Activated B cell treated with CpG ODN at 0.5 μM for 24 hours (primary cell): Measurements from ENCODE around the gene DUSP7. TPM values are rescaled to one million over a fixed set of nuclear protein-coding genes. Genes with fewer than 3 reads are reported as not detected.

Experiments used
- ATAC-seq: fragments of 200-7000 bp; cut with Tn5 transposase; one replicate; pipeline ENCODE4 v1.10.0; 2021; ENCODE audit warnings: low read depth, mild to moderate bottlenecking, moderate library complexity
- CTCF ChIA-PET: fragments of 350-600 bp; sonication (Branson Sonifier 250); formaldehyde crosslinking; loops from one replicate; lab custom pipeline; 2021; ENCODE audit warnings: antibody characterized with exemption; lab: Charles Lee
- POLR2A ChIA-PET: fragments of 350-600 bp; sonication (Branson Sonifier 250); formaldehyde crosslinking; loops from one replicate; lab custom pipeline; 2021; ENCODE audit warnings: antibody characterized with exemption; lab: Charles Lee
- DNase-seq: peaks from one replicate; pipeline ENCODE4 v3.0.0; 2022
- H3K27ac Mint-ChIP-seq: one replicate; pipeline ENCODE4 v1.8.0; 2020; ENCODE audit warnings: mixed read lengths
- H3K27me3 Mint-ChIP-seq: one replicate; pipeline ENCODE4 v1.8.0; 2021; ENCODE audit warnings: mixed read lengths
- H3K36me3 Mint-ChIP-seq: one replicate; pipeline ENCODE4 v1.8.0; 2021; ENCODE audit warnings: low read depth, mixed read lengths
- H3K4me1 Mint-ChIP-seq: one replicate; pipeline ENCODE4 v1.8.0; 2021; ENCODE audit warnings: mixed read lengths
- H3K4me3 Mint-ChIP-seq: one replicate; pipeline ENCODE4 v1.8.0; 2020; ENCODE audit warnings: mild to moderate bottlenecking, mixed read lengths
- H3K9me3 Mint-ChIP-seq: one replicate; pipeline ENCODE4 v1.8.0; 2020; ENCODE audit warnings: mixed read lengths
- intact Hi-C: fragments of 100-400 bp; cut with micrococcal nuclease; formaldehyde crosslinking; loops from one replicate; pipeline ENCODE4 v1.15.1; 2024
- total RNA-seq: library from RNA; stranded (reverse); gene quantifications from 2 replicates; pipeline ENCODE4 v1.2.3, GENCODE V29; 2022
- TF ChIP-seq, protein P1 (sequence below): fragments of 200-600 bp; IDR thresholded peaks from one replicate; pipeline ENCODE4 v1.8.0; 2022; ENCODE audit warnings: antibody characterized with exemption, mild to moderate bottlenecking

The DUSP7 gene
- total RNA-seq, 1 donor from 2014 or later, result 4.3 TPM

DNA sequence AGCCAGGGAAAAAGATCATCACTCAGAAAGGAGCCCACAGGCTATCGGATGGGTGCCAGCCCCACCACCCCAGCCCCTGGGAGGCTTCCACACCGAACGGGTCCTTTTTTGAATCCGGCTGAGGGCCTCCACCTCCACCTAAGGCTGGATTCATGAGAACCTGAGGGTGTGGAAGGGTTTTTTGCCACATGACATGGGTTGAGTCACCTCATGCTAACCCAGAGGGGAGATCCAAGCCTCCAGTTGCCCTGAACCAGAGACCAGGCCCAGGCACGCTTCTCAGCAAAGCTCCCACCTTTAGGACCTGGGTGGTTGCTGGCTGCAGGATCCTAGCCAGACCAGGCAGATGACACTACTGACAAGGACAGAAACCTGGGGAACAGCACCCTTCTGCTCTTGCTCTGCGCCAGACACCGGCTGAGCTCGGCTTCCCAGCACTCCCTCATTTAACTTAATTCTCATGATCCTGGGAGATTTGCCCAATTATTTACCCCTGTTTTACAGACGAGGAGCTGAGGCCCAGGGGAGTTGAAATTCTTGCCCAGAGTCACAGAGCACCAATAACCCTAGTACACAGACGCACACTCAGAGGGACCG lies 25.6 kb downstream of the DUSP7 start:
- H3K27ac Mint-ChIP-seq, result no peak overlapping the region
- ChIA-PET CTCF (no interaction called here), POLR2A (interaction anchor here (1.0 kb wide), 1 partner anchor 55 kb away, joined by 4 read pairs; no protein-coding TSS in a partner anchor)
- TF ChIP-seq, protein P1, sequence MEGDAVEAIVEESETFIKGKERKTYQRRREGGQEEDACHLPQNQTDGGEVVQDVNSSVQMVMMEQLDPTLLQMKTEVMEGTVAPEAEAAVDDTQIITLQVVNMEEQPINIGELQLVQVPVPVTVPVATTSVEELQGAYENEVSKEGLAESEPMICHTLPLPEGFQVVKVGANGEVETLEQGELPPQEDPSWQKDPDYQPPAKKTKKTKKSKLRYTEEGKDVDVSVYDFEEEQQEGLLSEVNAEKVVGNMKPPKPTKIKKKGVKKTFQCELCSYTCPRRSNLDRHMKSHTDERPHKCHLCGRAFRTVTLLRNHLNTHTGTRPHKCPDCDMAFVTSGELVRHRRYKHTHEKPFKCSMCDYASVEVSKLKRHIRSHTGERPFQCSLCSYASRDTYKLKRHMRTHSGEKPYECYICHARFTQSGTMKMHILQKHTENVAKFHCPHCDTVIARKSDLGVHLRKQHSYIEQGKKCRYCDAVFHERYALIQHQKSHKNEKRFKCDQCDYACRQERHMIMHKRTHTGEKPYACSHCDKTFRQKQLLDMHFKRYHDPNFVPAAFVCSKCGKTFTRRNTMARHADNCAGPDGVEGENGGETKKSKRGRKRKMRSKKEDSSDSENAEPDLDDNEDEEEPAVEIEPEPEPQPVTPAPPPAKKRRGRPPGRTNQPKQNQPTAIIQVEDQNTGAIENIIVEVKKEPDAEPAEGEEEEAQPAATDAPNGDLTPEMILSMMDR, result no peak
- no peaks in the 10 kb centered on the region for H3K9me3 Mint-ChIP-seq
- DNase-seq (no peak), ATAC-seq (no peak)
- H3K27me3 Mint-ChIP-seq, result no peaks in the 10 kb centered on the region
- intact Hi-C loops, result no loop called here
- no peaks in the 10 kb centered on the region for H3K4me1 Mint-ChIP-seq
- no peaks in the 10 kb centered on the region for H3K36me3 Mint-ChIP-seq
- no peak overlapping the region for H3K4me3 Mint-ChIP-seq

DNA sequence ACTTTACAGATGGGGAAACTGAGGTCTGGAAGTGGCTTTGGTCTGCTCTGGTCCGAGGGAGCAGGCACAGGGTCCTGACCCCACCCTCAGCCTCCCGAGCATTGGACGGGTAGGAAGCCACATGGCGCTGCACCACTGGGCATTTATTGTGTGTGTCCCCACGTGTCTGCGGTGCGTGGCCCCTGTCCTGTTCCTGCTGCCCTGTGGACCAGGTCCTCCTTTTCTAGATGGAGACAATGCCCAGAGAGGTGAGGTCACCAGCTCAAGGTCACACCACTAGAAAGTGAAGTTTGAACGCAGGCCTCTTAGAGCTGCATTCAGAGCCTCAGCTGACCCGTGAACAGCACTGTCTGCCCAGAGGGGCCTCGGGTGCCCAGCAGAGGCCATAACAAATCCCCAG lies 26.8 kb downstream of the DUSP7 start:
- Mint-ChIP-seq H3K36me3 (no peaks in the 10 kb centered on the region), H3K4me1 (peaks cover 4% of the 10 kb centered on the region), H3K4me3 (no peak overlapping the region), H3K27me3 (no peaks in the 10 kb centered on the region), H3K9me3 (no peaks in the 10 kb centered on the region), H3K27ac (no peak overlapping the region)
- ATAC-seq, result no peak
- ChIA-PET CTCF (no interaction called here), POLR2A (no interaction called here)
- TF ChIP-seq, protein P1, result no peak
- intact Hi-C loops, result no loop called here
- no peak for DNase-seq

DNA sequence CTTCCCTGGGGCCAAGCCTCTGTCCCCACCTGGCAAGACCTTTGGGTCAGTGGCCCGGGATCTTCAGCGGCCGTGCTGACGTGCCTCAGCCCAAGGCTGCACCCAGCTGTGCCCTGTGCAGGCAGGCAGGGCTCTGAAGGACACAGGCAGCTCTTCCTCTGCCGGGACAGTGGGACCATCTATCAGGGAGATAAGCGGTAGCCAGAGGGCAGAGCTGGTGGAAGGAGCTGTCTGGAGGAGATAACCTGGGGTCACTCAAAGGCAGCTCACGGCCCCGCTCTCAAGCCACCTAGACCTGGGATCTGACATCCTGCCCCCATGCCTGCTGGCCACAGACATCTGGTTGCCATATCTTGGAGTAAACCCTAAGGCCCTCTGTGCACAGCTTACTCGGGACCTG lies 27.3 kb downstream of the DUSP7 start:
- POLR2A ChIA-PET, result no interaction called here
- Mint-ChIP-seq H3K4me3 (no peak overlapping the region), H3K36me3 (no peaks in the 10 kb centered on the region), H3K9me3 (no peaks in the 10 kb centered on the region), H3K27me3 (no peaks in the 10 kb centered on the region), H3K4me1 (peaks cover 9% of the 10 kb centered on the region), H3K27ac (no peak overlapping the region)
- ATAC-seq, result no peak
- CTCF ChIA-PET, result no interaction called here
- intact Hi-C loops, result no loop called here
- TF ChIP-seq, protein P1, result no peak
- no peak for DNase-seq

DNA sequence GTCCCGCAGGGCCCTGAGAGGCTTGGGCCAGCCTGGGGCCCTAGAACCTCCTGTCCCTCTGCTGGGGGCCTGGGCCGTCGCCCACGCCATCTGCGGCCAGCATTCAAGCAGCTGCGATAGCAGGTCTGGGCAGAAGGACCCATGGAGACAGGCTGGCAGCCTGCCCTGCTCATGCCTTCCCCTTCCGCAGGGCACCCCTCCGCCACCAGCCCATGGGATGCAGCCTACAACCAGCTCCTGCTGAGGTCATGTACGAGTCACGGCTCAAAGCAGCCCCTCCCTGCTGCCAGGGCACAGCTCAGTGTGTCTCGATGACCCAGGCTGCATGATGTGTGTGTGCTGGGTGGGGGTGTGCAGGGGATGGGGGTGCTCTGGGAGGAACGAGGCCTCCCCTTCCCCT lies 27.8 kb downstream of the DUSP7 start:
- Mint-ChIP-seq H3K36me3 (no peaks in the 10 kb centered on the region), H3K4me3 (no peak overlapping the region), H3K9me3 (no peaks in the 10 kb centered on the region), H3K27me3 (no peaks in the 10 kb centered on the region), H3K4me1 (peaks cover 14% of the 10 kb centered on the region), H3K27ac (no peak overlapping the region)
- TF ChIP-seq, protein P1, result no peak
- ATAC-seq (no peak), DNase-seq (no peak)
- ChIA-PET CTCF (no interaction called here), POLR2A (no interaction called here)
- intact Hi-C loops, result no loop called here

DNA sequence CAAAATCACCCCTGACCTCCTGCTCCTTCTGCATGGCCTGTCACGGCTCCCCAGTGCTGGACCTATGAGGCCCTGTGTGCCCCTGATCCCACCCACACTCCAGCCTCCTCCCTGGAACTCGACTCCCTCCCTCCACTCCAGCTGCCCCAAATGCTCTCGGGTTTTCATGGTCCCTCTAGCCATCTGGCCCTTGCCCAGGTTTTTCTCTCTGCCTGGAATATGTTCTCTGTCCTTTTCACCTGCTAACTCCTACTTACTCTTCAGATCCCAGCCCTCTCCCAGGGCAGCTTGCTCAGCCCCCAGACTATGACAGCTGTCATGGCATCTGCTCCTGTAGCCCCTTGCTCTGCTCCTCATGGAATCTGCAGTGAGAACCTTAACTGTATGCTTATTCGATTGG lies 30.3 kb downstream of the DUSP7 start:
- POLR2A ChIA-PET, result no interaction called here
- no peaks in the 10 kb centered on the region for H3K9me3 Mint-ChIP-seq
- no peak overlapping the region for H3K27ac Mint-ChIP-seq
- H3K27me3 Mint-ChIP-seq, result no peaks in the 10 kb centered on the region
- TF ChIP-seq, protein P1, result no peak
- H3K4me3 Mint-ChIP-seq, result no peak overlapping the region
- ATAC-seq, result no peak
- peaks cover 23% of the 10 kb centered on the region for H3K4me1 Mint-ChIP-seq
- DNase-seq, result no peak
- H3K36me3 Mint-ChIP-seq, result no peaks in the 10 kb centered on the region
- CTCF ChIA-PET, result no interaction called here
- intact Hi-C loops, result no loop called here
